ENCODE results near the gene PLEK2.

The PLEK2 gene

GRCh38 chr14:67357186-67357968, 54.6 kb downstream of the PLEK2 start:
- peaks cover 20% of the 10 kb centered on the region for H3K36me3 ChIP-seq (ENCODE audit: control insufficient read depth, low read length)
- H3K4me1 ChIP-seq (ENCODE audit: control insufficient read depth, low read length) = peaks cover 30% of the 10 kb centered on the region
- no peaks in the 10 kb centered on the region for H3K9me2 ChIP-seq (replicated peaks; ENCODE audit: control insufficient read depth, low read length)
- H4K20me1 ChIP-seq (ENCODE audit: control insufficient read depth, insufficient read depth, low read depth, low read length) = peaks cover 11% of the 10 kb centered on the region; the same call in 1 of the 2 replicates
- H3K4me3 ChIP-seq (ENCODE audit: low read length) = no peak overlapping the region
- no peaks in the 10 kb centered on the region for H3K27me3 ChIP-seq (ENCODE audit: control insufficient read depth, low read length)
- peaks cover 3% of the 10 kb centered on the region; the same call in 1 of the 2 replicates for H3F3A ChIP-seq (ENCODE audit: control insufficient read depth, insufficient read depth)
- no peaks in the 10 kb centered on the region for H3K9me3 ChIP-seq (ENCODE audit: control insufficient read depth, insufficient read depth, low read length)
- no peak for TF ChIP-seq CTCF (IDR thresholded peaks at IDR 0.05; ENCODE audit: low read depth, low read length, poor library complexity, severe bottlenecking)
- no peak for TF ChIP-seq EZH2phosphoT487 (IDR thresholded peaks at IDR 0.05; ENCODE audit: borderline replicate concordance, low read length)
- no peak overlapping the region for H3K27ac ChIP-seq (ENCODE audit: low read depth, low read length)
- H3K4me2 ChIP-seq (ENCODE audit: low read length) = peak overlapping the region; percentile 26; the same call in 1 of the 2 replicates
- H3K79me2 ChIP-seq (ENCODE audit: control insufficient read depth, low read length) = peaks cover 55% of the 10 kb centered on the region

GRCh38 chr14:67352055-67352454, 59.9 kb downstream of the PLEK2 start:
- no peak overlapping the region for H3K27ac ChIP-seq (ENCODE audit: low read depth, low read length)
- no peaks in the 10 kb centered on the region for H3K9me2 ChIP-seq (replicated peaks; ENCODE audit: control insufficient read depth, low read length)
- H3K4me1 ChIP-seq (ENCODE audit: control insufficient read depth, low read length) = 0 out of 2 replicates have a peak, but pooled peaks cover under 1% of the 10 kb centered on the region
- peaks cover 3% of the 10 kb centered on the region; the same call in 1 of the 2 replicates for H3F3A ChIP-seq (ENCODE audit: control insufficient read depth, insufficient read depth)
- no peaks in the 10 kb centered on the region for H4K20me1 ChIP-seq (ENCODE audit: control insufficient read depth, insufficient read depth, low read depth, low read length)
- TF ChIP-seq CTCF (IDR thresholded peaks at IDR 0.05; ENCODE audit: low read depth, low read length, poor library complexity, severe bottlenecking) = no peak
- TF ChIP-seq EZH2phosphoT487 (IDR thresholded peaks at IDR 0.05; ENCODE audit: borderline replicate concordance, low read length) = no peak
- H3K36me3 ChIP-seq (ENCODE audit: control insufficient read depth, low read length) = no peaks in the 10 kb centered on the region
- H3K27me3 ChIP-seq (ENCODE audit: control insufficient read depth, low read length) = no peaks in the 10 kb centered on the region
- H3K4me3 ChIP-seq (ENCODE audit: low read length) = no peak overlapping the region
- H3K4me2 ChIP-seq (ENCODE audit: low read length) = no peak overlapping the region
- H3K9me3 ChIP-seq (ENCODE audit: control insufficient read depth, insufficient read depth, low read length) = no peaks in the 10 kb centered on the region
- peaks cover 7% of the 10 kb centered on the region; the same call in 1 of the 2 replicates for H3K79me2 ChIP-seq (ENCODE audit: control insufficient read depth, low read length)

GRCh38 chr14:67345583-67345982, 66.4 kb downstream of the PLEK2 start:
- H3K27ac ChIP-seq (ENCODE audit: low read depth, low read length) = no peak overlapping the region
- no peak overlapping the region for H3K4me3 ChIP-seq (ENCODE audit: low read length)
- no peaks in the 10 kb centered on the region; the same call in 1 of the 2 replicates for H3F3A ChIP-seq (ENCODE audit: control insufficient read depth, insufficient read depth)
- no peak for TF ChIP-seq CTCF (IDR thresholded peaks at IDR 0.05; ENCODE audit: low read depth, low read length, poor library complexity, severe bottlenecking)
- TF ChIP-seq EZH2phosphoT487 (IDR thresholded peaks at IDR 0.05; ENCODE audit: borderline replicate concordance, low read length) = no peak
- no peaks in the 10 kb centered on the region for H3K27me3 ChIP-seq (ENCODE audit: control insufficient read depth, low read length)
- H3K9me3 ChIP-seq (ENCODE audit: control insufficient read depth, insufficient read depth, low read length) = no peaks in the 10 kb centered on the region
- peaks cover 9% of the 10 kb centered on the region; the same call in 1 of the 2 replicates for H3K36me3 ChIP-seq (ENCODE audit: control insufficient read depth, low read length)
- no peaks in the 10 kb centered on the region for H4K20me1 ChIP-seq (ENCODE audit: control insufficient read depth, insufficient read depth, low read depth, low read length)
- no peaks in the 10 kb centered on the region for H3K9me2 ChIP-seq (replicated peaks; ENCODE audit: control insufficient read depth, low read length)
- H3K4me1 ChIP-seq (ENCODE audit: control insufficient read depth, low read length) = no peaks in the 10 kb centered on the region
- H3K79me2 ChIP-seq (ENCODE audit: control insufficient read depth, low read length) = no peaks in the 10 kb centered on the region
- no peak overlapping the region for H3K4me2 ChIP-seq (ENCODE audit: low read length)

All from DOHH2 (cell line).